Liver (tissue), 9 donors: ENCODE data around the gene YY1. TPM values are rescaled to one million over a fixed set of nuclear protein-coding genes. Genes with fewer than 3 reads are reported as not detected.
"Not testable (repeated sequence)": the region's sequence is repeated elsewhere in the genome, so short reads cannot be mapped to it uniquely, and the experiment has no call there.

Source experiments
- DNase-seq: peaks from one replicate; pipeline ENCODE4 v3.0.0-alpha.2; 2017; ENCODE audit warnings: low spot score
- H3K27ac ChIP-seq, 2 donors: one replicate each; pipeline ENCODE4 v1.7.0; 2013; ENCODE audit warnings: inconsistent platforms in 2 of 2, low read length in 2 of 2, control low read depth in 1 of 2, low read depth in 1 of 2, mild to moderate bottlenecking in 1 of 2
- H3K27me3 ChIP-seq, 4 donors: one replicate each; pipeline versions ENCODE4 v1.6.1 to v1.7.0; 2013; ENCODE audit warnings: low read length in 3 of 4, inconsistent platforms in 1 of 4, mild to moderate bottlenecking in 1 of 4, moderate library complexity in 1 of 4; ENCODE audit not compliant: control insufficient read depth in 4 of 4, insufficient read depth in 4 of 4
- H3K36me3 ChIP-seq, 4 donors: one replicate each; pipeline versions ENCODE4 v1.6.1 to v1.7.0; 2013; ENCODE audit warnings: low read length in 3 of 4, mild to moderate bottlenecking in 3 of 4, low read depth in 1 of 4, moderate library complexity in 1 of 4; ENCODE audit not compliant: control insufficient read depth in 4 of 4, insufficient read depth in 3 of 4
- H3K4me1 ChIP-seq, 4 donors: one replicate each; pipeline versions ENCODE4 v1.6.1 to v1.7.0; 2013; ENCODE audit warnings: low read length in 3 of 4, mild to moderate bottlenecking in 3 of 4, moderate library complexity in 1 of 4; ENCODE audit not compliant: control insufficient read depth in 4 of 4, insufficient read depth in 4 of 4
- H3K4me3 ChIP-seq, 3 donors: one replicate each; pipeline versions ENCODE4 v1.6.1 to v1.7.0; 2013; ENCODE audit warnings: low read length in 3 of 3, control low read depth in 1 of 3, low read depth in 1 of 3, mild to moderate bottlenecking in 1 of 3
- H3K9ac ChIP-seq, 2 donors: one replicate each; pipeline ENCODE4 v1.7.0; 2013; ENCODE audit warnings: low read length in 2 of 2, mild to moderate bottlenecking in 2 of 2, moderate library complexity in 2 of 2, control low read depth in 1 of 2, low read depth in 1 of 2
- H3K9me3 ChIP-seq, 4 donors: one replicate each; pipeline versions ENCODE4 v1.6.1 to v1.7.0; 2013; ENCODE audit warnings: low read length in 3 of 4; ENCODE audit not compliant: control insufficient read depth in 4 of 4
- CTCF ChIP-seq: fragments of 150-350 bp; IDR thresholded peaks from 2 replicates; pipeline ENCODE4 v1.5.1; 2017; ENCODE audit warnings: improper control_type of control experiment, low read depth, low read length; ENCODE audit not compliant: missing input control
- EGR1 ChIP-seq, 2 donors: IDR thresholded peaks; 2 replicates each; pipeline ENCODE4 v1.6.1; 2016 to 2018; ENCODE audit warnings: antibody characterized with exemption in 2 of 2, low read depth in 2 of 2
- FOXA1 ChIP-seq: IDR thresholded peaks from 2 replicates; pipeline ENCODE4 v1.6.1; 2016; ENCODE audit warnings: antibody characterized with exemption
- FOXA2 ChIP-seq: IDR thresholded peaks from 2 replicates; pipeline ENCODE4 v1.6.1; 2016; ENCODE audit warnings: antibody characterized with exemption
- GABPA ChIP-seq, 2 donors: IDR thresholded peaks in 1 of 2; conservative IDR thresholded peaks in 1 of 2; 2 replicates each; pipeline ENCODE4 v1.6.1; 2016; ENCODE audit warnings: antibody characterized with exemption in 2 of 2, mild to moderate bottlenecking in 1 of 2, moderate library complexity in 1 of 2
- HNF4G ChIP-seq: IDR thresholded peaks from 2 replicates; pipeline ENCODE4 v1.6.1; 2016; ENCODE audit warnings: antibody characterized with exemption
- JUND ChIP-seq, 2 donors: IDR thresholded peaks; 2 replicates each; pipeline ENCODE4 v1.6.1; 2016; ENCODE audit warnings: antibody characterized with exemption in 2 of 2
- MAX ChIP-seq: IDR thresholded peaks from 2 replicates; pipeline ENCODE4 v1.6.1; 2016; ENCODE audit warnings: antibody characterized with exemption
- NR2F2 ChIP-seq: IDR thresholded peaks from 2 replicates; pipeline ENCODE4 v1.6.1; 2016; ENCODE audit warnings: antibody characterized with exemption
- RAD21 ChIP-seq, 2 donors: IDR thresholded peaks; 2 replicates each; pipeline ENCODE4 v1.6.1; 2016; ENCODE audit warnings: antibody characterized with exemption in 2 of 2, mild to moderate bottlenecking in 2 of 2
- RXRA ChIP-seq, 2 donors: IDR thresholded peaks; 2 replicates each; pipeline ENCODE4 v1.6.1; 2017 to 2018; ENCODE audit warnings: antibody characterized with exemption in 2 of 2, mild to moderate bottlenecking in 1 of 2
- SP1 ChIP-seq: IDR thresholded peaks from 2 replicates; pipeline ENCODE4 v1.6.1; 2018; ENCODE audit warnings: antibody characterized with exemption, mild to moderate bottlenecking
- TAF1 ChIP-seq: conservative IDR thresholded peaks from 2 replicates; pipeline ENCODE4 v1.6.1; 2016; ENCODE audit warnings: antibody characterized with exemption, mild to moderate bottlenecking
- YY1 ChIP-seq: IDR thresholded peaks from 2 replicates; pipeline ENCODE4 v1.6.1; 2016; ENCODE audit warnings: antibody characterized with exemption, mild to moderate bottlenecking
- ZBTB33 ChIP-seq: IDR thresholded peaks from 2 replicates; pipeline ENCODE4 v1.6.1; 2016; ENCODE audit warnings: antibody characterized with exemption
- WGBS: extraction: QIAGEN DNeasy Blood & Tissue Kit; methylation state at CpG from one replicate; pipeline ENCODE4 v1.1.7; 2013; 5-methylcytosine and 5-hydroxymethylcytosine counted together
- polyA plus RNA-seq, 2 donors: library from polyadenylated mRNA; stranded (reverse) in 1 of 2; unstranded in 1 of 2; fragments of 200-250 nt in 1 of 2; fragments of >200 nt in 1 of 2; fragmentation: Nextera tagmentation in 1 of 2; extraction: Ambion mirVana in 1 of 2; gene quantifications; one replicate each; pipeline versions ENCODE4 v1.2.1 to v1.2.3, GENCODE V29; 2013 to 2015
- total RNA-seq, 2 donors: library from RNA; depleted of rRNA; stranded (reverse); fragments of >200 nt; gene quantifications; one replicate each; pipeline ENCODE4 v1.2.3, GENCODE V29; 2014
- TF ChIP-seq, protein P1 (sequence below): IDR thresholded peaks from 2 replicates; pipeline ENCODE4 v1.6.1; 2016; ENCODE audit warnings: antibody characterized with exemption
- donor health status: healthy.
- donor health status: healthy.
- donor health status: healthy.
- donor health status: healthy.
- donor health status: healthy.

Gene YY1
- total and polyA plus RNA-seq, 4 donors: 15.8 to 37.4 (median 28.8) TPM

DNA sequence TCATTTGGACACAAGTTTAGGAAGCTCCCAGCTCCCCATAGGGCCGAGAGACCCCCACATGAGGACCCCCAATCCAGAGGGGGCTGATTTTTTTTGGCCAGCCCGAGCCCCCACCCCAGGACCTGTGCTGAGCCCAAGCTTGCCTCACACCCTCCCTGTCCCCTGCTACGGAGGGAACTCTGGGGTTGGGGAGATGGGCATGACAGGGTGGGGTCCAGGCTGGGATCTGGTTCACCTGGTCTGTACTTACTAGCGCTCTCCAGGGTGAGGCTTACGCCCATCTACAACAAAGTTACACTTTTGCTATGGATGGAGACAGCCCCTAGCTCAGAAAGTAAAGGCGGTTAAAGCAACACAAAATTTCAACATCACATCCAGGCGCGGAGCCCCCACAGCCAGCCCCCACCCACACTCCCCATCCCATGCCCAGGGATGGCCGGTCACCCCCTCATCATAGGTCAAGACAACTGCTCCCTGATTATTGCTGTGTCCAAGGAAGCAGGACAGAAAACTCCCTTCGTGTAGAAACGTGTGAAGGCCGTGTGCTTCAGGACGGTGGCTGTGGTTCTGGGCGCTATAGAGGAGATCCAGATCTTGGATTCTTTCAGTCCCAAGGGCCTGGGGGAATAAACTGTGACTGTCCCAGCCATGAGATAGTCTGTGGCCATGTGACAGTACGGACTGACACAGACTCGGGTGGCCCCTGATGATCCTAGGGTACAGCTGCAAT, 56.6 kb downstream of the YY1 start:
- TF ChIP-seq, protein P1, sequence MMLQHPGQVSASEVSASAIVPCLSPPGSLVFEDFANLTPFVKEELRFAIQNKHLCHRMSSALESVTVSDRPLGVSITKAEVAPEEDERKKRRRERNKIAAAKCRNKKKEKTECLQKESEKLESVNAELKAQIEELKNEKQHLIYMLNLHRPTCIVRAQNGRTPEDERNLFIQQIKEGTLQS: no peak
- TF ChIP-seq SP1: no peak
- TF ChIP-seq NR2F2: no peak
- no peak for TF ChIP-seq FOXA1
- TF ChIP-seq GABPA (IDR thresholded peaks at IDR 0.05 in 1 of 2, conservative IDR thresholded peaks at IDR 0.05 in 1 of 2): no peak
- TF ChIP-seq EGR1 (IDR thresholded peaks at IDR 0.05; ENCODE audit: low read depth in 2 of 2): no peak
- TF ChIP-seq RXRA (IDR thresholded peaks at IDR 0.05): no peak
- no peak for TF ChIP-seq MAX
- no peak for TF ChIP-seq ZBTB33
- TF ChIP-seq RAD21 (IDR thresholded peaks at IDR 0.05): no peak
- no peak for TF ChIP-seq YY1
- no peak for TF ChIP-seq FOXA2
- TF ChIP-seq HNF4G: no peak
- peaks cover 0 to 5% (median under 1%) of the 10 kb centered on the region in 4 donors for H3K4me1 ChIP-seq
- DNase-seq: no peak
- H3K27me3 ChIP-seq: no peaks in the 10 kb centered on the region
- H3K9me3 ChIP-seq: no peaks in the 10 kb centered on the region
- no peak overlapping the region for H3K9ac ChIP-seq
- WGBS: 94% methylated on average over 16 of the region's 16 CpGs
- no peak overlapping the region for H3K27ac ChIP-seq
- H3K4me3 ChIP-seq: no peak overlapping the region
- peaks cover 0 to 2% (median 0%) of the 10 kb centered on the region in 4 donors for H3K36me3 ChIP-seq

GRCh38 chr14:100296106-100296651, 57.2 kb downstream of the YY1 start:
- no peaks in the 10 kb centered on the region for H3K9me3 ChIP-seq
- no peak for DNase-seq
- H3K36me3 ChIP-seq: peaks cover 0 to 2% (median 0%) of the 10 kb centered on the region in 4 donors
- no peak overlapping the region for H3K9ac ChIP-seq
- TF ChIP-seq NR2F2: no peak
- TF ChIP-seq EGR1 (IDR thresholded peaks at IDR 0.05; ENCODE audit: low read depth in 2 of 2): no peak
- no peak for TF ChIP-seq ZBTB33
- no peak for TF ChIP-seq FOXA2
- TF ChIP-seq HNF4G: no peak
- TF ChIP-seq TAF1: no peak
- TF ChIP-seq JUND (IDR thresholded peaks at IDR 0.05): no peak
- no peak for TF ChIP-seq SP1
- TF ChIP-seq MAX: no peak
- TF ChIP-seq CTCF: no peak
- TF ChIP-seq, protein P1: no peak
- no peak for TF ChIP-seq RAD21 (IDR thresholded peaks at IDR 0.05)
- H3K4me1 ChIP-seq: peaks cover 0 to 5% (median under 1%) of the 10 kb centered on the region in 4 donors
- no peaks in the 10 kb centered on the region for H3K27me3 ChIP-seq
- WGBS: 86% methylated on average over 9 of the region's 9 CpGs
- H3K27ac ChIP-seq: no peak overlapping the region
- H3K4me3 ChIP-seq: no peak overlapping the region

GRCh38 chr14:100296729-100297128, 57.8 kb downstream of the YY1 start:
- not testable (repeated sequence) for DNase-seq, H3K4me1 ChIP-seq, H3K36me3 ChIP-seq, H3K4me3 ChIP-seq, H3K27ac ChIP-seq, H3K9ac ChIP-seq, H3K9me3 ChIP-seq, H3K27me3 ChIP-seq
- 90% methylated on average over 11 of the region's 11 CpGs for WGBS
